A549 (cell line): ENCODE data around the gene FLNB. TPM values are rescaled to one million over a fixed set of nuclear protein-coding genes. Genes with fewer than 3 reads are reported as not detected.

Experiments
- ATAC-seq, 2 experiments: fragments of 200-7000 bp in 1 of 2; fragments of >200 bp in 1 of 2; cut with Nextera tagmentation in 1 of 2; cut with Tn5 transposase in 1 of 2; 3 replicates each; pipeline versions ENCODE4 v1.8.0 to v1.9.1; 2018 to 2020; ENCODE audit warnings: mild to moderate bottlenecking in 1 of 2, moderate library complexity in 1 of 2
- CTCF ChIA-PET: fragments of 300-600 bp; sonication (Branson Sonifier 250); formaldehyde crosslinking; extraction: SDS; loops from one replicate; lab custom pipeline; 2021; ENCODE audit warnings: antibody characterized with exemption, inconsistent platforms; lab: Yijun Ruan, JAX
- POLR2A ChIA-PET: fragments of 350-600 bp; formaldehyde crosslinking; extraction: SDS; loops from one replicate; lab custom pipeline; 2021; ENCODE audit warnings: antibody characterized with exemption, inconsistent platforms; lab: Yijun Ruan, JAX
- DNase-seq, 2 experiments: peaks; one replicate each; pipeline versions ENCODE4 v3.0.0 to v3.0.0-alpha.2; 2011 to 2016; ENCODE audit warnings: low read depth in 1 of 2, low spot score in 1 of 2
- FAIRE-seq: peaks from 2 replicates; lab custom pipeline; 2011; peaks lifted over from hg19 to GRCh38; lab: Jason Lieb, UNC
- H3K27ac ChIP-seq, 2 experiments: fragments of >200 bp; sonication (Bioruptor Twin); formaldehyde crosslinking; 3 replicates each; pipeline ENCODE4 v1.5.1; 2016 to 2017
- H3K4me1 ChIP-seq: fragments of >200 bp; sonication (Bioruptor Twin); formaldehyde crosslinking; 3 replicates; pipeline ENCODE4 v1.6.1; 2016
- H3K4me2 ChIP-seq: fragments of >200 bp; sonication (Bioruptor Twin); formaldehyde crosslinking; 3 replicates; pipeline ENCODE4 v1.6.1; 2016
- H3K4me3 ChIP-seq: fragments of >200 bp; sonication (Bioruptor Twin); formaldehyde crosslinking; 3 replicates; pipeline ENCODE4 v1.5.1; 2016
- H3K9me3 ChIP-seq: fragments of >200 bp; sonication (Bioruptor Twin); formaldehyde crosslinking; 3 replicates; pipeline ENCODE4 v1.6.1; 2016
- BCL3 ChIP-seq: fragments of >200 bp; sonication (Bioruptor Twin); formaldehyde crosslinking; IDR thresholded peaks from 3 replicates; pipeline ENCODE4 v1.6.1; 2016
- BHLHE40 ChIP-seq: IDR thresholded peaks from 2 replicates; pipeline ENCODE4 v1.6.1; 2012; ENCODE audit warnings: low read depth, low read length, inconsistent platforms
- CBX8 ChIP-seq: fragments of 200-600 bp; sonication (generic); IDR thresholded peaks from 2 replicates; pipeline ENCODE4 v1.6.1; 2016
- CHD4 ChIP-seq: fragments of 200-600 bp; sonication (generic); IDR thresholded peaks from 2 replicates; pipeline ENCODE4 v1.6.1; 2016; ENCODE audit warnings: antibody characterized with exemption, mild to moderate bottlenecking, borderline replicate concordance
- E2F6 ChIP-seq: IDR thresholded peaks from 2 replicates; pipeline ENCODE4 v1.6.1; 2012; ENCODE audit warnings: low read depth, borderline replicate concordance
- EHF ChIP-seq: fragments of 250-450 bp; sonication (Bioruptor Pico); IDR thresholded peaks from 2 replicates; pipeline ENCODE4 v1.5.0; 2020; ENCODE audit warnings: mild to moderate bottlenecking
- FOSB ChIP-seq: fragments of 250-450 bp; sonication (Bioruptor Pico); IDR thresholded peaks from 2 replicates; pipeline ENCODE4 v1.5.0; 2020; ENCODE audit warnings: mild to moderate bottlenecking, moderate library complexity
- HDAC2 ChIP-seq: fragments of 200-600 bp; sonication (generic); IDR thresholded peaks from 2 replicates; pipeline ENCODE4 v1.6.1; 2016
- HMGXB4 ChIP-seq: fragments of 250-450 bp; sonication (Bioruptor Pico); IDR thresholded peaks from 2 replicates; pipeline ENCODE4 v1.5.0; 2021; ENCODE audit warnings: mild to moderate bottlenecking, moderate library complexity, borderline replicate concordance
- HOXA7 ChIP-seq: fragments of 250-450 bp; sonication (Bioruptor Pico); IDR thresholded peaks from 2 replicates; pipeline ENCODE4 v1.5.0; 2020; ENCODE audit warnings: mild to moderate bottlenecking, moderate library complexity
- JUNB ChIP-seq: fragments of >200 bp; sonication (Bioruptor Twin); formaldehyde crosslinking; IDR thresholded peaks from 2 replicates; pipeline ENCODE4 v1.6.1; 2016
- MYC ChIP-seq: IDR thresholded peaks from 2 replicates; pipeline ENCODE4 v1.6.1; 2012; ENCODE audit warnings: mild to moderate bottlenecking, inconsistent platforms, low read length, improper control_type of control experiment, borderline replicate concordance
- NFE2L2 ChIP-seq: fragments of 150-350 bp; conservative IDR thresholded peaks from 2 replicates; pipeline ENCODE4 v1.6.1; 2014; ENCODE audit warnings: low read length
- NPAS2 ChIP-seq: fragments of 250-450 bp; sonication (Bioruptor Pico); IDR thresholded peaks from 2 replicates; pipeline ENCODE4 v1.8.0; 2022; ENCODE audit warnings: mild to moderate bottlenecking, moderate library complexity, borderline replicate concordance
- NR3C1 ChIP-seq: fragments of >200 bp; sonication (Bioruptor Twin); formaldehyde crosslinking; IDR thresholded peaks from 3 replicates; pipeline ENCODE4 v1.6.1; 2017
- PBX3 ChIP-seq: IDR thresholded peaks from 2 replicates; pipeline ENCODE4 v1.6.1; 2012
- POLR2A ChIP-seq: IDR thresholded peaks from 2 replicates; pipeline ENCODE4 v1.6.1; 2012; ENCODE audit warnings: mild to moderate bottlenecking, low read length
- RARB ChIP-seq: fragments of 250-450 bp; sonication (Bioruptor Pico); IDR thresholded peaks from 2 replicates; pipeline ENCODE4 v1.8.0; 2021; ENCODE audit warnings: mild to moderate bottlenecking, moderate library complexity
- RCOR1 ChIP-seq: fragments of 150-350 bp; IDR thresholded peaks from 2 replicates; pipeline ENCODE4 v1.6.1; 2014; ENCODE audit warnings: antibody characterized with exemption, low read length, low read depth
- RFX5 ChIP-seq: fragments of 450-650 bp; IDR thresholded peaks from 2 replicates; pipeline ENCODE4 v1.7.1; 2014; ENCODE audit warnings: antibody characterized with exemption, mild to moderate bottlenecking, moderate library complexity
- SMC3 ChIP-seq: fragments of >200 bp; sonication (Bioruptor Twin); formaldehyde crosslinking; IDR thresholded peaks from 3 replicates; pipeline ENCODE4 v1.6.1; 2018; ENCODE audit warnings: inconsistent platforms
- TFCP2L1 ChIP-seq: fragments of 250-450 bp; sonication (Bioruptor Pico); IDR thresholded peaks from 2 replicates; pipeline ENCODE4 v1.5.0; 2021; ENCODE audit warnings: mild to moderate bottlenecking
- USF2 ChIP-seq: fragments of 450-650 bp; IDR thresholded peaks from 2 replicates; pipeline ENCODE4 v1.6.1; 2014; ENCODE audit warnings: antibody characterized with exemption
- ZC3H11A ChIP-seq: fragments of 450-650 bp; IDR thresholded peaks from 2 replicates; pipeline ENCODE4 v1.6.1; 2014; ENCODE audit warnings: antibody characterized with exemption, mild to moderate bottlenecking
- ZFP36 ChIP-seq: fragments of 450-650 bp; IDR thresholded peaks from 2 replicates; pipeline ENCODE4 v1.6.1; 2014; ENCODE audit warnings: borderline replicate concordance; ENCODE audit not compliant: partially characterized antibody
- ZSCAN20 ChIP-seq: fragments of 250-450 bp; sonication (Bioruptor Pico); IDR thresholded peaks from 2 replicates; pipeline ENCODE4 v1.8.0; 2022; ENCODE audit warnings: mild to moderate bottlenecking, moderate library complexity
- WGBS: methylation state at CpG from one replicate; pipeline ENCODE4 v1.1.6; 2017; ENCODE audit errors: missing lambda C conversion rate; 5-methylcytosine and 5-hydroxymethylcytosine counted together
- polyA plus RNA-seq, 4 experiments: library from polyadenylated mRNA; depleted of rRNA in 3 of 4; stranded (reverse); fragments of >200 nt; fragmentation: RNase III in 1 of 4; extraction: RNeasy Plus Mini Kit Qiagen cat#74134 plus additional on column Dnase treatment in 1 of 4; gene quantifications; 2 replicates in 3 of 4; 3 replicates in 1 of 4; pipeline ENCODE4 v1.2.3, GENCODE V29; 2011 to 2017

Gene FLNB
- polyA plus RNA-seq, 2 of the 4 experiments (the other 2 are of a cell fraction) = 235 to 439 TPM

DNA sequence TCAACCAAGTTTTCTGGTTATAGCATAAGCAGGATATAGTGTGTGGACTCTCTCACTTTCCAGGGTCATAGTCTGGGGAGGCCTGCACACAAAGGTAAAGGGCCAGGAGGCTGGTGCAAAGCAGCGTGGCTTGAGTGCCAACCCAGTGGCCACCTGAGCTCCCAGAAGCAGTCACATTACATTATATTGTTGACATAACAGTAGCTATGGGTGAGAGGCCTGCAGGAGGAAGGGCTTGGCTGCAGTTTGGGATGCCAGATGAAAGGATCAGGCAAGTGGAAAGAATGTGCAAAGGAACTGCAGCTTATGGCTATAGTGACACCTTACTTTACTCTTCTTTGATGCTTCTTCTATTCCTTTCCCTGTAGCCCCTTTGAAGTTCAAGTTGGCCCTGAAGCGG, 96.5 kb downstream of the FLNB start (continued):
- no peak for TF ChIP-seq HOXA7 (CRISPR knock-in tag)
- no peak for TF ChIP-seq TFCP2L1 (CRISPR knock-in tag)
- TF ChIP-seq, all 56 proteins: peak for 0

DNA sequence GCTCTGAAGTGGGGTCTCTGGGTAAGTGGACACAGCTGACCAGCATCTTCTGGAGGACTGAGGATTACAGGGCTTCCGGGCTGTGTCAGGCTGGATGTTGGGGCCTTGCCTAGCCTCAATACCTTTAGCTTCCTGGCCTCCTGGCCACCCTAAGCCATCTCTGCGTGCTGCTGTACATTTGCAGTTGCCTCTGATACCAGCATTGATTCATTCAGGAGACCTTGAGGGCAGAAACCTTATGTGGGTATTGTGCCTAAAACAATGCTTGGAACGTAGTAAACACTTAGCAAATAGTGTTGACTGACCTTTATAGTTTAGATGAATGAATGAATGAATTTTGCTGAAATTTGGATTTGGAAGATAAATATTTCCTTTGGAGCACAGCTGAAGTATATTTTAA, 97.0 kb downstream of the FLNB start:
- ATAC-seq (no peak), FAIRE-seq (no peak)
- no peak for TF ChIP-seq JUNB
- TF ChIP-seq HMGXB4 = no peak
- no peak for TF ChIP-seq HDAC2
- no peak for TF ChIP-seq RCOR1
- TF ChIP-seq ZC3H11A = no peak
- TF ChIP-seq SMC3 = no peak
- no peak for TF ChIP-seq RFX5
- no peak for TF ChIP-seq EHF (CRISPR knock-in tag)
- TF ChIP-seq, all 56 proteins: peak for 0
- Histone ChIP-seq H3K27ac (no peak overlapping the region), H3K4me3 (no peak overlapping the region), H3K4me2 (no peak overlapping the region), H3K4me1 (peaks cover 36% of the 10 kb centered on the region), H3K9me3 (no peaks in the 10 kb centered on the region)
- DNase-seq = no peak
- WGBS = 97% methylated on average over 3 of the region's 3 CpGs
- POLR2A ChIA-PET = no interaction called here
- CTCF ChIA-PET = interaction anchor here (2.3 kb wide), 1 partner anchor 143 kb away, joined by 4 read pairs; no protein-coding TSS in a partner anchor

DNA sequence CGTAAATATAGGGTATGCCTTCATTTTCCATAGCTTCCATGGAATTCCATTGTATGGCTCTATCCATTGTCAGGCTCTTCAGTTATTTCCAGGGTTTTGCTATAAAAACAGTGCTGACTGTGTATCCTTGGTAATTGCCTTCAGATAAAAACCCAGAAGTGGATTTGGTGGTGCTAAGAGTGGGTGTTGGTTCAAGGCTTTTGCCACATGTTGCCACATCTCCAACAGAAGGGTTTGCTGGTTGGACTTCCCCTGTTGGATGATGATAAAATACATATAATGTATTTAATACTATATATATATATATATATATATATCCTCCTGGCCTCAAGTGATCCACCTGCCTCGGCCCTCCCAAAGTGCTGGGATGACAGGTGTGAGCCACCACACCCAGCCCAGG, 97.8 kb downstream of the FLNB start:
- Histone ChIP-seq H3K4me1 (peaks cover 30% of the 10 kb centered on the region), H3K9me3 (no peaks in the 10 kb centered on the region), H3K4me2 (no peak overlapping the region), H3K4me3 (no peak overlapping the region), H3K27ac (no peak overlapping the region)
- no peak for FAIRE-seq
- no peak for DNase-seq
- CTCF ChIA-PET = interaction anchor here (1.8 to 2.3 kb wide), 2 partner anchors 23 to 144 kb away, joined by 3 to 4 read pairs; no protein-coding TSS in a partner anchor
- no peak for TF ChIP-seq E2F6
- TF ChIP-seq CBX8 = no peak
- 91% methylated on average over 2 of the region's 2 CpGs for WGBS
- POLR2A ChIA-PET = no interaction called here
- no peak for ATAC-seq

GRCh38 chr3:58106640-58107039, 98.4 kb downstream of the FLNB start:
- CTCF ChIA-PET = interaction anchor here (1.8 kb wide), 1 partner anchor 22 kb away, joined by 3 read pairs; no protein-coding TSS in a partner anchor
- no peak overlapping the region for H3K4me3 ChIP-seq
- 89% methylated on average over 8 of the region's 8 CpGs for WGBS
- no peak overlapping the region for H3K27ac ChIP-seq
- no peak for DNase-seq
- FAIRE-seq = no peak
- TF ChIP-seq BCL3 (no peak), BHLHE40 (no peak), NR3C1 (no peak), ZFP36 (no peak), NFE2L2 (no peak), NPAS2 (no peak), POLR2A (no peak), ZSCAN20 (CRISPR knock-in tag) (no peak), USF2 (no peak), PBX3 (no peak), MYC (no peak), CHD4 (no peak), RARB (CRISPR knock-in tag) (no peak), SMC3 (no peak), FOSB (CRISPR knock-in tag) (no peak)
- TF ChIP-seq, all 56 proteins: peak for 0
- ATAC-seq = no peak
- no peak overlapping the region for H3K4me2 ChIP-seq
- POLR2A ChIA-PET = no interaction called here
- H3K9me3 ChIP-seq = no peaks in the 10 kb centered on the region
- H3K4me1 ChIP-seq = peaks cover 25% of the 10 kb centered on the region
